ENCODE data around the gene RD3L. TPM values are rescaled to one million over a fixed set of nuclear protein-coding genes. Genes with fewer than 3 reads are reported as not detected.

Gene RD3L
- total and polyA plus RNA-seq, 4 experiments from 2014 or later: not detected

- peak overlapping the region in 4 of 7 donors; percentile 24 to 57 (median 32) for H3K27ac Mint-ChIP-seq
- ChIA-PET POLR2A (ENCODE audit: partially characterized antibody) (no interaction called here), CTCF (ENCODE audit: partially characterized antibody) (interaction anchor here (2.1 to 15.4 kb wide), 2 partner anchors 15 to 109 kb away, joined by 8 to 265 read pairs; no protein-coding TSS in a partner anchor)
- no peak overlapping the region for H3K27ac ChIP-seq (ENCODE audit: low read depth, low read length)
- H3K9me3 Mint-ChIP-seq: no peaks in the 10 kb centered on the region
- H3K27me3 ChIP-seq (ENCODE audit: insufficient read depth, low read length): no peaks in the 10 kb centered on the region
- H3K27me3 Mint-ChIP-seq: no peaks in the 10 kb centered on the region
- H3K36me3 ChIP-seq (ENCODE audit: insufficient read depth, low read length): peaks cover 32% of the 10 kb centered on the region
- intact Hi-C loops (cut with micrococcal nuclease): no loop called here
- H3K4me1 ChIP-seq (ENCODE audit: insufficient read depth, low read length): peaks cover 17% of the 10 kb centered on the region
- DNase-seq: no peak
- peaks cover 7 to 32% (median 8%) of the 10 kb centered on the region in 4 donors for H3K4me1 Mint-ChIP-seq
- H3K36me3 Mint-ChIP-seq: peaks cover 25 to 47% of the 10 kb centered on the region in 2 donors
- no peaks in the 10 kb centered on the region for H3K9me3 ChIP-seq (ENCODE audit: control insufficient read depth in 1 of 2, low read length in 2 of 2)
- H3K4me3 ChIP-seq (ENCODE audit: low read length in 2 of 2): no peak overlapping the region
- H3K4me3 Mint-ChIP-seq: peak overlapping the region in 1 of 8 donors; percentile 3
These were observed 26.7 kb downstream of the RD3L start for GRCh38 chr14:103915616-103916015.

GRCh38 chr14:103910984-103911383, 31.3 kb downstream of the RD3L start:
- no peaks in the 10 kb centered on the region for H3K9me3 ChIP-seq (ENCODE audit: control insufficient read depth in 1 of 2, low read length in 2 of 2)
- Mint-ChIP-seq H3K4me3 (no peak overlapping the region), H3K9me3 (no peaks in the 10 kb centered on the region), H3K36me3 (peaks cover 29 to 36% of the 10 kb centered on the region in 2 donors), H3K27me3 (no peaks in the 10 kb centered on the region), H3K4me1 (peaks cover 10 to 20% (median 12%) of the 10 kb centered on the region in 4 donors), H3K27ac (no peak overlapping the region)
- ChIA-PET POLR2A (ENCODE audit: partially characterized antibody) (interaction anchor here (1.3 kb wide), 1 partner anchor 102 kb away, joined by 6 read pairs; no protein-coding TSS in a partner anchor), CTCF (ENCODE audit: partially characterized antibody) (interaction anchor here (0.5 to 15.4 kb wide), 15 partner anchors 10 to 146 kb away, joined by 3 to 265 read pairs (median 4); partner anchors contain the start of gene TDRD9)
- no peaks in the 10 kb centered on the region for H3K27me3 ChIP-seq (ENCODE audit: insufficient read depth, low read length)
- no peak overlapping the region for H3K4me3 ChIP-seq (ENCODE audit: low read length in 2 of 2)
- peaks cover 8% of the 10 kb centered on the region for H3K4me1 ChIP-seq (ENCODE audit: insufficient read depth, low read length)
- peaks cover 34% of the 10 kb centered on the region for H3K36me3 ChIP-seq (ENCODE audit: insufficient read depth, low read length)
- intact Hi-C loops (cut with micrococcal nuclease): loop anchor here (1.0 to 2.0 kb wide), 2 partner anchors 103 to 338 kb away; no protein-coding TSS in a partner anchor
- no peak overlapping the region for H3K27ac ChIP-seq (ENCODE audit: low read depth, low read length)
- DNase-seq: no peak

DNA sequence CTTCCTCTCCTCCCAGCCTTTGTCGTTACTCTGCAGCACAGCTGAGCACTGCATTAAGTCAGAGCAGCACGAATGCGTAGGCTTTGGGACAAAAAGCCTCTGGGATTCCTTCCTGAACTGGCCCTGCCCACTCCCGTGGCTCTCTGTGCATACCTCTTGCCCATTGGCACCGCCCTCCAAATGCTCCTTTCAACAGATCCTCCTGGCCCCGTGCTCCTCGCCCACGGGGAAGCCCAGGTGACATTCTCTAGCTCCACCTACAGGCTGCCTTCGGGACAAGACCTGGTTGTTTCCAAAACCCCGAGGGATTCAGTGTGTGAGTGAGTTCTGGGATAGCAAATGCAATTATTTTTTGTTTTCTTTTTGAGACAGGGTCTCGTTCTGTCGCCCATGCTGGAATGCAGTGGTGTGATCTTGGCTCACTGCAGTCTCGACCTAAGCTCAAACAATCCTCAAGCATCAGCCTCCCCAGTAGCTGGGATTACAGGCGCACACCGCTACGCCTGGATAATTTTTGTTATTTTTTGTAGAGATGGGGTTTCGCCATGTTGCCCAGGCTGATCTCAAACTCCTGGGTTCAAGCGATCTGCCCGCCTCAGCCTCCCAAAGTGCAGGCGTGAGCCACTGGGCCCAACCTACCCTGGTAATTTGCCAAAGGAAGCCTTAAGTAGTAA, 31.9 kb downstream of the RD3L start:
- Histone ChIP-seq H3K4me3 (ENCODE audit: low read length in 2 of 2) (peak overlapping the region in 1 of 2 donors; percentile 15), H3K4me1 (ENCODE audit: insufficient read depth, low read length) (peaks cover 8% of the 10 kb centered on the region), H3K36me3 (ENCODE audit: insufficient read depth, low read length) (peaks cover 34% of the 10 kb centered on the region), H3K27ac (ENCODE audit: low read depth, low read length) (peak overlapping the region; percentile 4), H3K27me3 (ENCODE audit: insufficient read depth, low read length) (no peaks in the 10 kb centered on the region), H3K9me3 (ENCODE audit: control insufficient read depth in 1 of 2, low read length in 2 of 2) (no peaks in the 10 kb centered on the region)
- no peaks in the 10 kb centered on the region for H3K27me3 Mint-ChIP-seq
- H3K27ac Mint-ChIP-seq: peak overlapping the region in 6 of 7 donors; percentile 43 to 79 (median 72)
- DNase-seq: peak; percentile 61 to 70 (median 65)
- H3K9me3 Mint-ChIP-seq: no peaks in the 10 kb centered on the region
- H3K4me1 Mint-ChIP-seq: peaks cover 6 to 20% (median 10%) of the 10 kb centered on the region in 4 donors
- CTCF ChIA-PET (ENCODE audit: partially characterized antibody): interaction anchor here (0.6 to 15.4 kb wide), 20 partner anchors 10 to 174 kb away, joined by 3 to 265 read pairs (median 4); partner anchors contain the start of gene TDRD9
- peaks cover 25 to 32% of the 10 kb centered on the region in 2 donors for H3K36me3 Mint-ChIP-seq
- POLR2A ChIA-PET (ENCODE audit: partially characterized antibody): interaction anchor here (1.2 to 1.3 kb wide), 3 partner anchors 10 to 102 kb away, joined by 3 to 6 read pairs (median 4); no protein-coding TSS in a partner anchor
- H3K4me3 Mint-ChIP-seq: peak overlapping the region; percentile 47 to 80 (median 71)
- intact Hi-C loops (cut with micrococcal nuclease): loop anchor here (1.0 to 2.0 kb wide), 2 partner anchors 102 to 338 kb away; no protein-coding TSS in a partner anchor

GRCh38 chr14:103909531-103910261, 32.6 kb downstream of the RD3L start:
- DNase-seq: no peak
- CTCF ChIA-PET (ENCODE audit: partially characterized antibody): interaction anchor here (0.8 to 15.4 kb wide), 17 partner anchors 9 to 173 kb away, joined by 3 to 265 read pairs (median 4); a partner anchor contains a TSS
- intact Hi-C loops (cut with micrococcal nuclease): loop anchor here (1.0 to 2.0 kb wide), 2 partner anchors 101 to 337 kb away; no protein-coding TSS in a partner anchor
- peak overlapping the region; percentile 4 for H3K27ac ChIP-seq (ENCODE audit: low read depth, low read length)
- peaks cover 8% of the 10 kb centered on the region for H3K4me1 ChIP-seq (ENCODE audit: insufficient read depth, low read length)
- Mint-ChIP-seq H3K27ac (peak overlapping the region in 5 of 7 donors; percentile 43 to 79 (median 71)), H3K9me3 (no peaks in the 10 kb centered on the region), H3K27me3 (no peaks in the 10 kb centered on the region), H3K36me3 (peaks cover 21 to 29% of the 10 kb centered on the region in 2 donors), H3K4me3 (peak overlapping the region; percentile 47 to 80 (median 71)), H3K4me1 (peaks cover 6 to 23% (median 9%) of the 10 kb centered on the region in 4 donors)
- H3K36me3 ChIP-seq (ENCODE audit: insufficient read depth, low read length): peaks cover 32% of the 10 kb centered on the region
- POLR2A ChIA-PET (ENCODE audit: partially characterized antibody): interaction anchor here (1.2 to 1.3 kb wide), 2 partner anchors 9 to 22 kb away, joined by 3 to 4 read pairs; no protein-coding TSS in a partner anchor
- peak overlapping the region in 1 of 2 donors; percentile 15 for H3K4me3 ChIP-seq (ENCODE audit: low read length in 2 of 2)
- H3K9me3 ChIP-seq (ENCODE audit: control insufficient read depth in 1 of 2, low read length in 2 of 2): no peaks in the 10 kb centered on the region
- H3K27me3 ChIP-seq (ENCODE audit: insufficient read depth, low read length): no peaks in the 10 kb centered on the region

DNA sequence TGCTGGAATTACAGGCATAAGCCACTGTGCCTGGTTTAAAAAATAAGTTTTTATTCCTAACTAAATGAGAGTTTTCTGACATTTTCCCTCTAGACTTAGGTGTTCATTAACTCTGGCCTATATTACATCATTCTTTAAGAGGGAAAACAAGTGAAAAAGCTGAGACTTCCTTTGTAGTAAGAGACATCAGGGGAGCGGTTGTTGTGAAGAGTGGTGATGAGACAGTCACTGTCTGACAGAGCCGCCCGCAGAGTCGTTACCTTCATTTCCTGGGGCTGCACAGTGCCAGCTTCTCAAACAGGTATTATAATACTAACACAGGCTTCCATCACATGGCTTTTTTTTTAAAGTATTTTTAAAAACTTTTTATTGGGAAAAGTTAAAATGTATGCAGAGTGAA, 33.7 kb downstream of the RD3L start:
- Mint-ChIP-seq H3K4me3 (no peak overlapping the region), H3K9me3 (no peaks in the 10 kb centered on the region), H3K4me1 (peaks cover 6 to 24% (median 9%) of the 10 kb centered on the region in 4 donors), H3K27ac (peak overlapping the region in 3 of 7 donors; percentile 29 to 55 (median 38)), H3K27me3 (peaks cover 0 to 2% of the 10 kb centered on the region in 2 donors), H3K36me3 (peaks cover 14 to 20% of the 10 kb centered on the region in 2 donors)
- intact Hi-C loops (cut with micrococcal nuclease): no loop called here
- ChIA-PET CTCF (ENCODE audit: partially characterized antibody) (interaction anchor here (1.8 to 15.4 kb wide), 3 partner anchors 8 to 102 kb away, joined by 5 to 265 read pairs (median 52); no protein-coding TSS in a partner anchor), POLR2A (ENCODE audit: partially characterized antibody) (no interaction called here)
- no peaks in the 10 kb centered on the region for H3K27me3 ChIP-seq (ENCODE audit: insufficient read depth, low read length)
- H3K36me3 ChIP-seq (ENCODE audit: insufficient read depth, low read length): peaks cover 21% of the 10 kb centered on the region
- H3K4me3 ChIP-seq (ENCODE audit: low read length in 2 of 2): no peak overlapping the region
- no peak for DNase-seq
- H3K9me3 ChIP-seq (ENCODE audit: control insufficient read depth in 1 of 2, low read length in 2 of 2): no peaks in the 10 kb centered on the region
- H3K27ac ChIP-seq (ENCODE audit: low read depth, low read length): no peak overlapping the region
- H3K4me1 ChIP-seq (ENCODE audit: insufficient read depth, low read length): peaks cover 8% of the 10 kb centered on the region

DNA sequence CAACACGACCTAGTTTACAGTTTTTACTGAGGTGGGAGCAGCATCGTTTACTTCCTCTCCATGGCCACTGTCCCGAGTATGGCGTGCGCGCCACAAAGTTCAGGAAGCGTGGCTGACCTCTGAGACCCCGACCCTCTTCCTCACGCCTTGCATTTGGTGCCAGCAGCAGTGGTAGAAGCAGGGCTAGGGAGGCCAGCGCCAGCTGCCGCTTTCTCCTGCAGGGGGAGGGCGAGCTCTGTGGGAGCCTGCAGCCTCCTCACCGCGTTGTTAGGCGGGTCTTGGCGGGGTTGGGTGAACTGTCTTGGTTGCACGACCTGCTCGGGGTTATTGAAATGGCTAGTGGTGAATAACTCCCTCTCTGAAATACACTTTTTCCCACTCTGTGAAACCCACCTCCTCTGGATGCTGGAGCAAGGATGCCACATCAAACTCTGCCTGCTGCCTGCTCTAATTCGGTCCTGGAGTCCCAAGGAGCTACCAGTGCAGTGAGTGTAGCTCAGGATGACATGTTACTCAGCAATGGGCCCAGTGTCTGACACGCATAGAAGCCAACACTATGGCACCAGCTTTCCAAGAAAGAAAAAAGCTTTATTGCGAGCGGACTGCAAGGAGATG, 36.4 kb downstream of the RD3L start:
- peaks cover 7 to 27% (median 11%) of the 10 kb centered on the region in 4 donors for H3K4me1 Mint-ChIP-seq
- H3K4me3 Mint-ChIP-seq: no peak overlapping the region
- Histone ChIP-seq H3K27ac (ENCODE audit: low read depth, low read length) (no peak overlapping the region), H3K4me1 (ENCODE audit: insufficient read depth, low read length) (peaks cover 8% of the 10 kb centered on the region), H3K9me3 (ENCODE audit: control insufficient read depth in 1 of 2, low read length in 2 of 2) (no peaks in the 10 kb centered on the region), H3K27me3 (ENCODE audit: insufficient read depth, low read length) (no peaks in the 10 kb centered on the region), H3K36me3 (ENCODE audit: insufficient read depth, low read length) (peaks cover 3% of the 10 kb centered on the region), H3K4me3 (ENCODE audit: low read length in 2 of 2) (no peak overlapping the region)
- peaks cover 0 to 3% of the 10 kb centered on the region in 2 donors for H3K27me3 Mint-ChIP-seq
- no peak for DNase-seq
- H3K36me3 Mint-ChIP-seq: peaks cover 3 to 4% of the 10 kb centered on the region in 2 donors
- intact Hi-C loops (cut with micrococcal nuclease): no loop called here
- peak overlapping the region in 1 of 7 donors; percentile 25 for H3K27ac Mint-ChIP-seq
- ChIA-PET CTCF (ENCODE audit: partially characterized antibody) (interaction anchor here (0.7 to 15.4 kb wide), 4 partner anchors 8 to 100 kb away, joined by 3 to 265 read pairs (median 3); no protein-coding TSS in a partner anchor), POLR2A (ENCODE audit: partially characterized antibody) (no interaction called here)
- H3K9me3 Mint-ChIP-seq: no peaks in the 10 kb centered on the region

Data from CD4-positive, alpha-beta memory T cell (primary cell).